H9 (cell line): ENCODE results near the gene SYTL5. TPM values are rescaled to one million over a fixed set of nuclear protein-coding genes. Genes with fewer than 3 reads are reported as not detected.

Source experiments
- DNase-seq: peaks from one replicate; pipeline ENCODE4 v3.0.0-alpha.2; 2017
- H2AFZ ChIP-seq: one replicate; pipeline ENCODE4 v1.6.1; 2013; ENCODE audit warnings: mild to moderate bottlenecking, low read length, control low read depth, moderate library complexity
- H2AK5ac ChIP-seq: 2 replicates; pipeline ENCODE4 v1.6.1; 2013; ENCODE audit warnings: low read length, control low read depth, mixed read lengths; ENCODE audit not compliant: insufficient read length
- H2BK120ac ChIP-seq: one replicate; pipeline ENCODE4 v1.6.1; 2013; ENCODE audit warnings: low read depth, mild to moderate bottlenecking, low read length, control low read depth, inconsistent platforms; ENCODE audit not compliant: poor library complexity, severe bottlenecking
- H2BK12ac ChIP-seq: 2 replicates; pipeline ENCODE4 v1.6.1; 2013; ENCODE audit warnings: low read length, control low read depth, mixed read lengths, low read depth; ENCODE audit not compliant: insufficient read length
- H2BK15ac ChIP-seq: 2 replicates; pipeline ENCODE4 v1.6.1; 2013; ENCODE audit warnings: low read depth, low read length, control low read depth
- H2BK20ac ChIP-seq: one replicate; pipeline ENCODE4 v1.6.1; 2013; ENCODE audit warnings: low read depth, mild to moderate bottlenecking, low read length, control low read depth, inconsistent platforms; ENCODE audit not compliant: poor library complexity, severe bottlenecking
- H2BK5ac ChIP-seq: 2 replicates; pipeline ENCODE4 v1.6.1; 2013; ENCODE audit warnings: low read length, control low read depth, mixed read lengths; ENCODE audit not compliant: insufficient read length
- H3K14ac ChIP-seq: 2 replicates; pipeline ENCODE4 v1.6.1; 2013; ENCODE audit warnings: low read length, control low read depth; ENCODE audit not compliant: insufficient read depth
- H3K18ac ChIP-seq: 2 replicates; pipeline ENCODE4 v1.6.1; 2013; ENCODE audit warnings: low read depth, mild to moderate bottlenecking, mixed read lengths, low read length, control low read depth; ENCODE audit not compliant: insufficient read length
- H3K23ac ChIP-seq: 2 replicates; pipeline ENCODE4 v1.6.1; 2013; ENCODE audit warnings: low read length, control low read depth, mixed read lengths, low read depth; ENCODE audit not compliant: insufficient read length
- H3K23me2 ChIP-seq: 2 replicates; pipeline ENCODE4 v1.6.1; 2013; ENCODE audit warnings: low read depth, mild to moderate bottlenecking, mixed read lengths, low read length, control low read depth; ENCODE audit not compliant: insufficient read length, poor library complexity, severe bottlenecking
- H3K27ac ChIP-seq: 2 replicates; pipeline ENCODE4 v1.5.1; 2013; ENCODE audit warnings: low read length, control low read depth, mixed read lengths, low read depth; ENCODE audit not compliant: insufficient read length
- H3K27me3 ChIP-seq: 2 replicates; pipeline ENCODE4 v1.6.1; 2013; ENCODE audit warnings: low read length, control low read depth, inconsistent platforms; ENCODE audit not compliant: insufficient read depth
- H3K4ac ChIP-seq: 2 replicates; pipeline ENCODE4 v1.6.1; 2013; ENCODE audit warnings: low read depth, mild to moderate bottlenecking, control low read depth, inconsistent platforms, low read length, moderate library complexity
- H3K4me1 ChIP-seq: 2 replicates; pipeline ENCODE4 v1.6.1; 2013; ENCODE audit warnings: low read length, control low read depth, inconsistent platforms; ENCODE audit not compliant: insufficient read depth
- H3K4me2 ChIP-seq: 2 replicates; pipeline ENCODE4 v1.6.1; 2013; ENCODE audit warnings: low read length, control low read depth, mixed read lengths; ENCODE audit not compliant: insufficient read length, insufficient read depth
- H3K56ac ChIP-seq: 2 replicates; pipeline ENCODE4 v1.6.1; 2013; ENCODE audit warnings: low read depth, mild to moderate bottlenecking, mixed read lengths, low read length, control low read depth; ENCODE audit not compliant: insufficient read length
- H3K79me1 ChIP-seq: 2 replicates; pipeline ENCODE4 v1.6.1; 2013; ENCODE audit warnings: low read depth, mild to moderate bottlenecking, moderate library complexity, low read length, control low read depth, inconsistent platforms; ENCODE audit not compliant: insufficient read depth, poor library complexity, severe bottlenecking
- H3K79me2 ChIP-seq: 2 replicates; pipeline ENCODE4 v1.6.1; 2013; ENCODE audit warnings: low read length, control low read depth, inconsistent platforms; ENCODE audit not compliant: insufficient read depth
- H3K9ac ChIP-seq: 2 replicates; pipeline ENCODE4 v1.6.1; 2013; ENCODE audit warnings: low read length, control low read depth, mixed read lengths; ENCODE audit not compliant: insufficient read length; ENCODE audit errors: extremely low read depth
- H3K9me3 ChIP-seq: one replicate; pipeline ENCODE4 v1.6.1; 2013; ENCODE audit warnings: low read depth, low read length, inconsistent platforms; ENCODE audit not compliant: control insufficient read depth
- H3T11ph ChIP-seq: one replicate; pipeline ENCODE4 v1.6.1; 2013; ENCODE audit warnings: mild to moderate bottlenecking, low read length, control low read depth, inconsistent platforms
- H4K20me1 ChIP-seq: one replicate; pipeline ENCODE4 v1.6.1; 2013; ENCODE audit not compliant: control insufficient read depth, insufficient read length, insufficient read depth
- H4K5ac ChIP-seq: 2 replicates; pipeline ENCODE4 v1.6.1; 2013; ENCODE audit warnings: low read depth, mild to moderate bottlenecking, mixed read lengths, low read length, control low read depth; ENCODE audit not compliant: insufficient read length
- H4K8ac ChIP-seq: replicated peaks from 2 replicates; pipeline ENCODE4 v1.6.1; 2013; ENCODE audit warnings: low read length, control low read depth, mixed read lengths, low read depth; ENCODE audit not compliant: insufficient read length
- H4K91ac ChIP-seq: 2 replicates; pipeline ENCODE4 v1.6.1; 2013; ENCODE audit warnings: low read depth, mild to moderate bottlenecking, moderate library complexity, mixed read lengths, low read length, control low read depth; ENCODE audit not compliant: insufficient read length
- H3K27ac Mint-ChIP-seq, 3 experiments: 2 replicates in 2 of 3; 3 replicates in 1 of 3; pipeline ENCODE4 v1.8.0; 2020 to 2021; ENCODE audit warnings: mixed read lengths in 3 of 3, mild to moderate bottlenecking in 1 of 3, moderate library complexity in 1 of 3
- H3K27me3 Mint-ChIP-seq: 2 replicates; pipeline ENCODE4 v1.8.0; 2021; ENCODE audit warnings: low read depth, mild to moderate bottlenecking, moderate library complexity, mixed read lengths
- H3K36me3 Mint-ChIP-seq, 3 experiments: 2 replicates in 2 of 3; 3 replicates in 1 of 3; pipeline ENCODE4 v1.8.0; 2020 to 2021; ENCODE audit warnings: low read depth in 3 of 3, mixed read lengths in 3 of 3; ENCODE audit not compliant: insufficient read depth in 1 of 3
- H3K4me1 Mint-ChIP-seq, 2 experiments: 2 replicates each; pipeline ENCODE4 v1.8.0; 2020; ENCODE audit warnings: mixed read lengths in 2 of 2
- H3K4me3 Mint-ChIP-seq, 2 experiments: 2 replicates in 1 of 2; 3 replicates in 1 of 2; pipeline ENCODE4 v1.8.0; 2020 to 2021; ENCODE audit warnings: mild to moderate bottlenecking in 2 of 2, mixed read lengths in 2 of 2, moderate library complexity in 1 of 2
- H3K9me3 Mint-ChIP-seq, 2 experiments: 2 replicates in 1 of 2; 3 replicates in 1 of 2; pipeline ENCODE4 v1.8.0; 2020; ENCODE audit warnings: mild to moderate bottlenecking in 2 of 2, mixed read lengths in 2 of 2, moderate library complexity in 1 of 2
- WGBS: extraction: QIAGEN DNeasy Blood & Tissue Kit; methylation state at CpG from one replicate; pipeline ENCODE4 v1.1.7; 2013; ENCODE audit warnings: missing lambda C conversion rate, low lambda C conversion rate, mixed read lengths; ENCODE audit not compliant: insufficient read length; ENCODE audit errors: extremely low coverage; 5-methylcytosine and 5-hydroxymethylcytosine counted together
- total RNA-seq: library from RNA; stranded (reverse); gene quantifications from 2 replicates; pipeline ENCODE4 v1.2.1, GENCODE V29; 2021
- TF ChIP-seq, protein P1 (sequence below): fragments of 200-600 bp; sonication (generic); conservative IDR thresholded peaks from 3 replicates; pipeline ENCODE4 v1.8.0; 2021; ENCODE audit warnings: antibody characterized with exemption, mild to moderate bottlenecking

The SYTL5 gene
- total RNA-seq, 1 experiment from 2014 or later, result 0.15 TPM

DNA sequence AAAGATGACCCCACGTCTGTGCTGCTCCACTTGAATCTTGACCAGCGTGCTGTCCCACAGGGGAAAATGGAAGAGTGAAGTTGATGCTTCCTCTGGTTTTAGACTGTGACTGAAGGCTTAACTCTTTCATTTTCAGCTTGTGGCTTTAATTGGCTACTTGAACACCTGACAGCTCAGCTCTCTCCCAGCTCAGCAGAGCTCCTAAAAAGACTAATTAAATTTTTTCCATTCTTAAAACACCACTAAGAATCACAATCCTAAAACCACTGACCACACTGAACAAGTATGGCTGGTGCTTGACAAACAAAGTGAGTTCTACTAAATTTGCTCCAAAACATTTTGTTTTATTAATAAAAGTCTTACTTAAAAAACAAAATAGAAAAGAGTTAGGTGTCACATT, 142.7 kb downstream of the SYTL5 start:
- Histone ChIP-seq H4K8ac (no peak overlapping the region), H4K91ac (no peak overlapping the region), H2BK20ac (no peak overlapping the region), H3K56ac (no peak overlapping the region), H3K23me2 (no peaks in the 10 kb centered on the region), H3K9me3 (no peaks in the 10 kb centered on the region), H3K27me3 (no peaks in the 10 kb centered on the region), H2AK5ac (no peak overlapping the region), H3K14ac (no peak overlapping the region), H2BK120ac (no peak overlapping the region), H3K79me2 (no peaks in the 10 kb centered on the region), H4K20me1 (no peaks in the 10 kb centered on the region), H3K4me2 (no peak overlapping the region), H3K23ac (no peak overlapping the region), H3K9ac (no peak overlapping the region), H2AFZ (no peak overlapping the region), H2BK5ac (no peak overlapping the region), H3K18ac (no peak overlapping the region), H4K5ac (no peak overlapping the region), H3T11ph (no peak overlapping the region), H2BK15ac (no peak overlapping the region), H3K79me1 (no peaks in the 10 kb centered on the region), H3K4me1 (no peaks in the 10 kb centered on the region), H2BK12ac (no peak overlapping the region), H3K4ac (no peak overlapping the region), H3K27ac (no peak overlapping the region)
- peaks cover 49 to 56% of the 10 kb centered on the region in 2 experiments for H3K9me3 Mint-ChIP-seq
- peaks cover 0 to 3% of the 10 kb centered on the region in 2 experiments; a peak in 2 of 4 replicates for H3K4me1 Mint-ChIP-seq
- no peak overlapping the region for H3K4me3 Mint-ChIP-seq
- TF ChIP-seq, protein P1, sequence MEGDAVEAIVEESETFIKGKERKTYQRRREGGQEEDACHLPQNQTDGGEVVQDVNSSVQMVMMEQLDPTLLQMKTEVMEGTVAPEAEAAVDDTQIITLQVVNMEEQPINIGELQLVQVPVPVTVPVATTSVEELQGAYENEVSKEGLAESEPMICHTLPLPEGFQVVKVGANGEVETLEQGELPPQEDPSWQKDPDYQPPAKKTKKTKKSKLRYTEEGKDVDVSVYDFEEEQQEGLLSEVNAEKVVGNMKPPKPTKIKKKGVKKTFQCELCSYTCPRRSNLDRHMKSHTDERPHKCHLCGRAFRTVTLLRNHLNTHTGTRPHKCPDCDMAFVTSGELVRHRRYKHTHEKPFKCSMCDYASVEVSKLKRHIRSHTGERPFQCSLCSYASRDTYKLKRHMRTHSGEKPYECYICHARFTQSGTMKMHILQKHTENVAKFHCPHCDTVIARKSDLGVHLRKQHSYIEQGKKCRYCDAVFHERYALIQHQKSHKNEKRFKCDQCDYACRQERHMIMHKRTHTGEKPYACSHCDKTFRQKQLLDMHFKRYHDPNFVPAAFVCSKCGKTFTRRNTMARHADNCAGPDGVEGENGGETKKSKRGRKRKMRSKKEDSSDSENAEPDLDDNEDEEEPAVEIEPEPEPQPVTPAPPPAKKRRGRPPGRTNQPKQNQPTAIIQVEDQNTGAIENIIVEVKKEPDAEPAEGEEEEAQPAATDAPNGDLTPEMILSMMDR, result no peak
- H3K27me3 Mint-ChIP-seq, result no peaks in the 10 kb centered on the region
- no peak overlapping the region for H3K27ac Mint-ChIP-seq
- DNase-seq, result no peak
- WGBS, result no CpG with 5 or more reads among the region's 2 CpGs
- H3K36me3 Mint-ChIP-seq, result peaks cover 0 to 5% (median 0%) of the 10 kb centered on the region in 3 experiments; a peak in 4 of 7 replicates
